SK-N-MC (cell line): Measurements from ENCODE around the gene ARID1B.

ENCODE experiments used
- DNase-seq: peaks from one replicate; pipeline ENCODE4 v3.0.0-alpha.2; 2011; ENCODE audit warnings: low read depth, low spot score
- H3K27ac ChIP-seq: fragments of 200-600 bp; sonication (generic); 2 replicates; pipeline ENCODE4 v1.5.1; 2016; ENCODE audit warnings: mixed run types
- H3K36me3 ChIP-seq: fragments of 200-600 bp; sonication (generic); 2 replicates; pipeline ENCODE4 v1.6.1; 2017; ENCODE audit warnings: antibody characterized with exemption, low read length, mixed read lengths; ENCODE audit not compliant: insufficient read depth
- H3K4me3 ChIP-seq: fragments of 200-600 bp; sonication (generic); 2 replicates; pipeline ENCODE4 v1.5.1; 2016
- H3K9ac ChIP-seq: fragments of 200-600 bp; sonication (generic); 2 replicates; pipeline ENCODE4 v1.8.0; 2017; ENCODE audit warnings: mixed run types, mixed read lengths; ENCODE audit not compliant: insufficient read length
- H3K9me3 ChIP-seq: fragments of 200-600 bp; sonication (generic); 2 replicates; pipeline ENCODE4 v1.6.1; 2017; ENCODE audit warnings: low read depth, mild to moderate bottlenecking, antibody characterized with exemption, low read length, moderate library complexity, mixed read lengths
- EZH2 ChIP-seq: fragments of 200-600 bp; sonication (generic); IDR thresholded peaks from one replicate; pipeline ENCODE4 v1.6.1; 2017; ENCODE audit warnings: antibody characterized with exemption
- FOXP2 ChIP-seq: optimal IDR thresholded peaks from 2 replicates; pipeline ENCODE3; 2011; ENCODE audit warnings: mild to moderate bottlenecking, moderate library complexity; ENCODE audit not compliant: insufficient read depth; ENCODE audit errors: extremely low read length, control extremely low read depth
- POLR2AphosphoS5 ChIP-seq: IDR thresholded peaks from 2 replicates; pipeline ENCODE4 v1.6.1; 2012; ENCODE audit warnings: mild to moderate bottlenecking, low read depth, low read length, borderline replicate concordance

Gene ARID1B

GRCh38 chr6:156852858-156853216 is 75.7 kb downstream of the ARID1B start:
- Histone ChIP-seq H3K27ac (no peak overlapping the region), H3K9me3 (no peaks in the 10 kb centered on the region), H3K36me3 (no peaks in the 10 kb centered on the region), H3K4me3 (no peak overlapping the region), H3K9ac (no peak overlapping the region)
- DNase-seq, result no peak
- no peak for TF ChIP-seq EZH2
- TF ChIP-seq POLR2AphosphoS5, result no peak
- no peak for TF ChIP-seq FOXP2

- DNase-seq, result no peak
- H3K4me3 ChIP-seq, result no peak overlapping the region
- no peak overlapping the region for H3K9ac ChIP-seq
- no peak for TF ChIP-seq FOXP2
- no peak for TF ChIP-seq EZH2
- no peak for TF ChIP-seq POLR2AphosphoS5
- no peaks in the 10 kb centered on the region for H3K9me3 ChIP-seq
- no peaks in the 10 kb centered on the region for H3K36me3 ChIP-seq
- no peak overlapping the region for H3K27ac ChIP-seq
These were observed 76.6 kb downstream of the ARID1B start for GRCh38 chr6:156853733-156854132.

- Histone ChIP-seq H3K9ac (no peak overlapping the region), H3K9me3 (no peaks in the 10 kb centered on the region), H3K36me3 (no peaks in the 10 kb centered on the region), H3K27ac (no peak overlapping the region), H3K4me3 (no peak overlapping the region)
- DNase-seq, result no peak
- TF ChIP-seq POLR2AphosphoS5 (no peak), FOXP2 (no peak), EZH2 (no peak)
These were observed 77.4 kb downstream of the ARID1B start for GRCh38 chr6:156854466-156855161.

GRCh38 chr6:156857573-156857972 is 80.4 kb downstream of the ARID1B start:
- no peaks in the 10 kb centered on the region for H3K9me3 ChIP-seq
- no peaks in the 10 kb centered on the region for H3K36me3 ChIP-seq
- DNase-seq, result no peak
- H3K4me3 ChIP-seq, result no peak overlapping the region
- no peak overlapping the region for H3K9ac ChIP-seq
- TF ChIP-seq EZH2 (no peak), FOXP2 (no peak), POLR2AphosphoS5 (no peak)
- no peak overlapping the region for H3K27ac ChIP-seq

- TF ChIP-seq POLR2AphosphoS5 (no peak), EZH2 (no peak), FOXP2 (no peak)
- no peaks in the 10 kb centered on the region for H3K36me3 ChIP-seq
- no peak overlapping the region for H3K9ac ChIP-seq
- no peaks in the 10 kb centered on the region for H3K9me3 ChIP-seq
- no peak for DNase-seq
- no peak overlapping the region for H3K4me3 ChIP-seq
- H3K27ac ChIP-seq, result no peak overlapping the region
These were observed 82.5 kb downstream of the ARID1B start for GRCh38 chr6:156859686-156860085.

GRCh38 chr6:156862711-156863110 is 85.5 kb downstream of the ARID1B start:
- no peaks in the 10 kb centered on the region for H3K36me3 ChIP-seq
- DNase-seq, result no peak
- no peak overlapping the region for H3K27ac ChIP-seq
- TF ChIP-seq FOXP2, result no peak
- TF ChIP-seq EZH2, result no peak
- no peak for TF ChIP-seq POLR2AphosphoS5
- no peaks in the 10 kb centered on the region for H3K9me3 ChIP-seq
- H3K9ac ChIP-seq, result no peak overlapping the region
- no peak overlapping the region for H3K4me3 ChIP-seq

GRCh38 chr6:156863504-156863903 is 86.3 kb downstream of the ARID1B start:
- no peaks in the 10 kb centered on the region for H3K9me3 ChIP-seq
- H3K9ac ChIP-seq, result no peak overlapping the region
- DNase-seq, result no peak
- no peak overlapping the region for H3K27ac ChIP-seq
- H3K36me3 ChIP-seq, result no peaks in the 10 kb centered on the region
- no peak overlapping the region for H3K4me3 ChIP-seq
- no peak for TF ChIP-seq EZH2
- TF ChIP-seq POLR2AphosphoS5, result no peak
- no peak for TF ChIP-seq FOXP2

GRCh38 chr6:156864557-156864956 is 87.4 kb downstream of the ARID1B start:
- no peaks in the 10 kb centered on the region for H3K36me3 ChIP-seq
- no peak for DNase-seq
- H3K27ac ChIP-seq, result no peak overlapping the region
- H3K9ac ChIP-seq, result no peak overlapping the region
- H3K4me3 ChIP-seq, result no peak overlapping the region
- no peak for TF ChIP-seq EZH2
- no peak for TF ChIP-seq FOXP2
- no peak for TF ChIP-seq POLR2AphosphoS5
- H3K9me3 ChIP-seq, result no peaks in the 10 kb centered on the region
